ENCODE results near the gene SLC6A17. TPM values are rescaled to one million over a fixed set of nuclear protein-coding genes. Genes with fewer than 3 reads are reported as not detected.

SLC6A17 gene
- total RNA-seq, 4 donors from 2014 or later, result 5.2 to 18.6 (median 8.0) TPM

DNA sequence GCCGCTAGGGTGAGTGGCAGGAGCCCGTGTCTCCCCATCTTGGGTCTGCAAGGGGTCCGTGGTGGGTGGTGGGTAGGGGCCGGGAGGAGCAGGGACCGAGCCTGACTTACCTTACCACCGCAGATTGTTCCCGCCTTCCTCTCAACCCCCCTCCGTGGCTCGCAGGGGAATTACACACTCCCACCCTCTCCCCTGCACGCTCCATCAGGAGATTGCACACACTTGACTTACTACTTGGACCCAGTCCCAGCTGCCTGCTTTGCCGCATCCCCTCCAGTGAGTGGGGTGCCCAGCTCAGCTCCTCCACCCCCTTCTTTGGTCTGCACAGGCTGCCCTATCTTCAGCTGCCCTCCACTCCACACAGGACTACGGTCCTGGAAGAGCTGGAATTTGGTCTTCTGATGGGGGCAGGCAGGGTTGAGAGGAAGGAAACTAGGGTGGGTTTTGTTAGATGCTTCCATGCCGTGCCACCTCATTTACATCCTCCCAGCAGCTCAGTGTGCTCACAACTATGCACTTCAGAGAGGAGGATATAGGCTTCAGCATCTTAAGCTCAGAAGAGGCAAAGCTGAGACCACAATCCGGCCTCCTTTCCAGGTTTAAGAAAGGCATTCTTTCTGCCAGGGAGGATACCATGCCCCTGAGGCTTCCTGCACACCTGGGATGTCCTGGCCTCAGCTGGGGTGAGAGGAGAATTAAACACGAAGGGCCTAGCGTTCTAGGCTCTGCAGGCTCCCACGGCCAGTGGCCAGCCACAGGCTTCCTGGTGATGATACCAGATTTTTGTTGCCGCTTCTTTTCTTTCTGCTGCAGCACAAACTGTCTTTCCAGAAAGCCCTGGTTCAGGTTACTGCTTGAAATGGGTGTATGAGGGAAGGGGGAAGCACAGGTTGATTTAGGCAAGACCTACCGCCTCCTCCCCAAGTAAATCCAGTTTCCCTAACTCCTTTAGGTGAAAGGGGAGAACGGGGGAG, 62.2 kb downstream of the SLC6A17 start:
- no peak for DNase-seq (ENCODE audit: low spot score in 2 of 2)
- TF ChIP-seq POLR2A (IDR thresholded peaks at IDR 0.05), result no peak
- no peak for TF ChIP-seq POLR2AphosphoS5 (IDR thresholded peaks at IDR 0.05)
- no peak for TF ChIP-seq CTCF (IDR thresholded peaks at IDR 0.05)
- TF ChIP-seq EP300 (IDR thresholded peaks at IDR 0.05), result no peak
- peak overlapping the region; percentile 88 for H3K4me3 ChIP-seq
- H3K4me1 ChIP-seq, result peaks cover 51% of the 10 kb centered on the region
- H3K9me3 ChIP-seq, result no peaks in the 10 kb centered on the region
- WGBS, result 64% methylated on average over 16 of the region's 20 CpGs
- H3K36me3 ChIP-seq, result no peaks in the 10 kb centered on the region
- H3K27ac ChIP-seq, result no peak overlapping the region
- no peaks in the 10 kb centered on the region for H3K27me3 ChIP-seq

DNA sequence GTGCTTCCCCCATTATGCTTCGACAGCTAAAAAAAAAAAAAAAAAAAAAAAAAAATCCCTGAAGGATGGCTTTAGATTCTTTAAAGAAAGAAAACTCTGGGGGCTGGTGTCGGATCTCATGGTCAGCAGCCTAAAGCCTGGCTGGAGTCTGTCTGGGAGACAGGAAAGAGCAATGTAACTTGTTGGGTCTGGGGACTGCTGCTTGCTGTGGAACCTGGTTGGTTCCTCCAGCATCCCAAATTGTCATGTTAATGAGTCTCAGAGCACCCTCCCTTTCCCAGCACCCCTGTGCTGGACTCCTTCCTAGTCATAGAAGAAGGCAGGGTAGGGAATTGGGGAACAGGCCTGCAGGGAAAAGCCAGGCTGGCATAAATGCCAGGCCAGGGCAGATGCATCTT, 62.8 kb downstream of the SLC6A17 start:
- no peak overlapping the region for H3K4me3 ChIP-seq
- WGBS, result 77% methylated on average over 2 of the region's 2 CpGs
- H3K27ac ChIP-seq, result no peak overlapping the region
- H3K9me3 ChIP-seq, result no peaks in the 10 kb centered on the region
- no peaks in the 10 kb centered on the region for H3K27me3 ChIP-seq
- no peaks in the 10 kb centered on the region for H3K36me3 ChIP-seq
- H3K4me1 ChIP-seq, result peaks cover 51% of the 10 kb centered on the region
- TF ChIP-seq EP300 (IDR thresholded peaks at IDR 0.05) (no peak), POLR2A (IDR thresholded peaks at IDR 0.05) (no peak), CTCF (IDR thresholded peaks at IDR 0.05) (no peak)
- no peak for DNase-seq (ENCODE audit: low spot score in 2 of 2)

DNA sequence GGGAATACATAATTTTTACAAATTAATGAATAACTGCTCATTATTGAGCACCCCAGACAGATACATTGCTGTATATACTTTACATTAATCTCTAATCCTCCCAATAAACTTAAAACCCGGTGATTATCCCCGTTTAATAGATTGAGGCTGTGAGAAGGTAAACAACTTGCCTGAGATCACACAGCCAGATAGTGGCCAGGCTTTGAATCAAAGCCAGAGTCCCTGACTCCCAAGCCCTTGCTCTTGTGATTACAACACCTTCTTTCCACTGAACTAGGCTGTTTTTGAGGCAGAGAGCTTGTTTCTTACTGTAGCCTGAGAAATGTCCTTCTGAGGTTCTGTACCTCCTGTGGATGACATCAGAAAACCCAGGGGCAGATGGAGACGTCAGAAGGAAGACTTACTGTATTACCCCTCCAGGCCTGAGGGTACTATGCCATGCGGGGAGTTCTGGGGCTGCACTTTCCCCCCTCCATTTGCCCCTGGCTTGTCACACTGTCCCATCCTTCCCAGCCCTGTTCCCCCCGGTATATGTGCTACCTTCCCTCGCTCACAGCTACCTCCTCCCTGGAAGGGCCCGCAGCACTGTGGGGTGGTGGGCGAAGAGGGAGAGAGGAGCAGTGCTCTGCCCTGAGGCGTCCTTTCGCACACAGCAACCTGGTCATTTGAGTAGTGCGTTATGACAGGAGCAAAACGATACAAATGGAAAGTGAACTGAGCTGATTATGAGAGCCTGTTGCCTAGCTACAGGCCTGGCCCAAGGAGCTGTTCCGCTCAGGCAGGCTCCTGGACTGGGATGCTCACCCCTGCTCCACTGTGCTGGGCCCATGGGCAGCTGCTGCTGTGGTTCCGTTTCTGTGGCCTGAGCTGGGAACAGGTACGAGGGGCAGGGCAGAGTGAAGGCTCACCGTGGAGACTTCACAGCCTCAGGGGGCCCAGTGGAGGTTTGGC, 64.4 kb downstream of the SLC6A17 start:
- no peak for DNase-seq (ENCODE audit: low spot score in 2 of 2)
- Histone ChIP-seq H3K9me3 (no peaks in the 10 kb centered on the region), H3K4me1 (peaks cover 41% of the 10 kb centered on the region), H3K36me3 (no peaks in the 10 kb centered on the region), H3K27ac (no peak overlapping the region), H3K27me3 (no peaks in the 10 kb centered on the region), H3K4me3 (no peak overlapping the region)
- TF ChIP-seq EP300 (IDR thresholded peaks at IDR 0.05), result no peak
- TF ChIP-seq POLR2AphosphoS5 (IDR thresholded peaks at IDR 0.05), result no peak
- TF ChIP-seq CTCF (IDR thresholded peaks at IDR 0.05), result no peak
- no peak for TF ChIP-seq POLR2A (IDR thresholded peaks at IDR 0.05)
- WGBS, result 84% methylated on average over 16 of the region's 16 CpGs

- Histone ChIP-seq H3K27ac (no peak overlapping the region), H3K4me1 (peaks cover 33% of the 10 kb centered on the region), H3K36me3 (no peaks in the 10 kb centered on the region), H3K9me3 (no peaks in the 10 kb centered on the region), H3K4me3 (no peak overlapping the region), H3K27me3 (no peaks in the 10 kb centered on the region)
- WGBS, result 89% methylated on average over 5 of the region's 7 CpGs
- TF ChIP-seq POLR2A (IDR thresholded peaks at IDR 0.05) (no peak), POLR2AphosphoS5 (IDR thresholded peaks at IDR 0.05) (no peak), EP300 (IDR thresholded peaks at IDR 0.05) (no peak), CTCF (IDR thresholded peaks at IDR 0.05) (no peak)
- no peak for DNase-seq (ENCODE audit: low spot score in 2 of 2)
Observed at GRCh38 chr1:110215621-110216515, 65.6 kb downstream of the SLC6A17 start.
